HG02885 (cell line): Measurements from ENCODE around the gene WDR76.
"Not testable (repeated sequence)": the region's sequence is repeated elsewhere in the genome, so short reads cannot be mapped to it uniquely, and the experiment has no call there.

ENCODE experiments used
- ATAC-seq: cut with Tn5 transposase; IDR thresholded peaks from one replicate; pipeline ENCODE4 v1.9.1; 2021; ENCODE audit warnings: mild to moderate bottlenecking; ENCODE audit not compliant: unreplicated experiment, poor library complexity

WDR76 gene

GRCh38 chr15:43815064-43815463, 11.7 kb upstream of the WDR76 start:
- ATAC-seq = not testable (repeated sequence)

- no peak for ATAC-seq
Measured at GRCh38 chr15:43821505-43821904, 5.3 kb upstream of the WDR76 start.

GRCh38 chr15:43824302-43825246, 2.2 kb upstream of the WDR76 start, which contains the start of gene MFAP1:
MFAP1 (minus strand) TSS chr15:43824690; CDS start chr15:43824569, 121 bp downstream.
- ATAC-seq = peak; percentile 76

- not testable (repeated sequence) for ATAC-seq
Measured at GRCh38 chr15:43825305-43825704, 1.5 kb upstream of the WDR76 start.

GRCh38 chr15:43826029-43826507, 734 bp upstream of the WDR76 start:
- ATAC-seq = no peak

GRCh38 chr15:43828061-43828657, 1.4 kb downstream of the WDR76 start:
- ATAC-seq = no peak

- not testable (repeated sequence) for ATAC-seq
Measured at GRCh38 chr15:43829951-43830540, 3.2 kb downstream of the WDR76 start.

- not testable (repeated sequence) for ATAC-seq
Measured at GRCh38 chr15:43830691-43831275, 4.0 kb downstream of the WDR76 start.

- ATAC-seq = not testable (repeated sequence)
Measured at GRCh38 chr15:43831519-43832052, 4.8 kb downstream of the WDR76 start.

GRCh38 chr15:43832485-43832884, 5.7 kb downstream of the WDR76 start:
- not testable (repeated sequence) for ATAC-seq

- no peak for ATAC-seq
Measured at GRCh38 chr15:43845421-43845820, 18.6 kb downstream of the WDR76 start.

- no peak for ATAC-seq
Measured at GRCh38 chr15:43851251-43851650, 24.4 kb downstream of the WDR76 start.

GRCh38 chr15:43852607-43853006, 25.8 kb downstream of the WDR76 start:
- no peak for ATAC-seq

GRCh38 chr15:43854801-43855200, 28.0 kb downstream of the WDR76 start:
- ATAC-seq = no peak

GRCh38 chr15:43859546-43859945, 32.7 kb downstream of the WDR76 start:
- no peak for ATAC-seq

GRCh38 chr15:43866636-43867035, 39.8 kb downstream of the WDR76 start:
- ATAC-seq = not testable (repeated sequence)

- ATAC-seq = no peak
Measured at GRCh38 chr15:43867096-43867495, 40.3 kb downstream of the WDR76 start.

GRCh38 chr15:43868406-43868805, 41.6 kb downstream of the WDR76 start:
- ATAC-seq = no peak

- no peak for ATAC-seq
Measured at GRCh38 chr15:43871835-43872234, 45.0 kb downstream of the WDR76 start.

- no peak for ATAC-seq
Measured at GRCh38 chr15:43872416-43873020, 45.7 kb downstream of the WDR76 start.
